Measurements from ENCODE around the gene ZRANB2. TPM values are rescaled to one million over a fixed set of nuclear protein-coding genes. Genes with fewer than 3 reads are reported as not detected.

The ZRANB2 gene
- total and polyA plus RNA-seq, 10 of the 15 experiments (the other 5 are each of a cell fraction or from before 2014, with no cell fraction given), result 68.4 to 189 (median 138) TPM

DNA sequence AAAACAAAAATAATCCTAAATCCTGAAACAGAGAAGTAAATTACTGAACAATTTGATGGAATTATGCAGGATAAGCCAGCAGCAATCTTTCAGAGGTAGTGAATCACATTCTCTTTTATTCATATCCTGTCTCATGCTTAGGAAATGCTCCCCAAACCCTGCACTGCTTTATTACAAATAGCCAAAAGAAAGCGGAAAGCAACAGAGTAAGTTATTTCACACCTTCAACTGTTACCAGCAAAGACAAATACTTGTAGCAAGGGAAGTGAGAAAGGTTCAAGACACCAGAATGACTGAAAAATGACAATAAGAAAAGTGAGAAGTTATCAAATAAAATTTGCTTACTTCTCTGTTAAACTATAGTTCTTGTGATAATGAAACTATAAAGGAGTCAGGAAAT lies 6.2 kb downstream of the ZRANB2 start:
- H4K20me1 ChIP-seq (ENCODE audit: control insufficient read depth, insufficient read depth), result no peaks in the 10 kb centered on the region
- ATAC-seq (peak; percentile 62), DNase-seq (ENCODE audit: low read depth, low spot score) (no peak), FAIRE-seq (no peak)
- H3K36me3 ChIP-seq (ENCODE audit: control insufficient read depth in 2 of 2, insufficient read depth in 2 of 2, low read length in 1 of 2), result peaks cover 4 to 21% of the 10 kb centered on the region in 2 experiments
- TF ChIP-seq, protein P1, sequence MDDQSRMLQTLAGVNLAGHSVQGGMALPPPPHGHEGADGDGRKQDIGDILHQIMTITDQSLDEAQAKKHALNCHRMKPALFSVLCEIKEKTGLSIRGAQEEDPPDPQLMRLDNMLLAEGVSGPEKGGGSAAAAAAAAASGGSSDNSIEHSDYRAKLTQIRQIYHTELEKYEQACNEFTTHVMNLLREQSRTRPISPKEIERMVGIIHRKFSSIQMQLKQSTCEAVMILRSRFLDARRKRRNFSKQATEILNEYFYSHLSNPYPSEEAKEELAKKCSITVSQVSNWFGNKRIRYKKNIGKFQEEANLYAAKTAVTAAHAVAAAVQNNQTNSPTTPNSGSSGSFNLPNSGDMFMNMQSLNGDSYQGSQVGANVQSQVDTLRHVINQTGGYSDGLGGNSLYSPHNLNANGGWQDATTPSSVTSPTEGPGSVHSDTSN (IDR thresholded peaks at IDR 0.05; ENCODE audit: insufficient replicate concordance, low read depth, low read length), result no peak
- no peak for TF ChIP-seq HDGF (IDR thresholded peaks at IDR 0.05)
- TF ChIP-seq HCFC1 (IDR thresholded peaks at IDR 0.05; ENCODE audit: low read length), result no peak
- TF ChIP-seq SPI1 (IDR thresholded peaks at IDR 0.05; ENCODE audit: borderline replicate concordance, insufficient read depth, low read depth, low read length), result peak; percentile 33; the same call in 1 of the 2 replicates
- WGBS (ENCODE audit: insufficient coverage, insufficient replicate concordance, low lambda C conversion rate, missing lambda C conversion rate), result 100% methylated on average over 1 of the region's 1 CpG
- no TSS peak for BruUV-seq (replicated peaks)
- peaks cover 40% of the 10 kb centered on the region for H3K79me2 ChIP-seq (ENCODE audit: control insufficient read depth, insufficient read depth, low read length)
- H3K9ac ChIP-seq (ENCODE audit: control insufficient read depth, insufficient read depth, low read length), result no peak overlapping the region
- H3K27me3 ChIP-seq (replicated peaks in 1 of 2; ENCODE audit: control insufficient read depth in 2 of 2, insufficient read depth in 2 of 2, low read length in 1 of 2), result no peaks in the 10 kb centered on the region
- ChIA-PET CTCF (interaction anchor here (1.6 kb wide), 1 partner anchor 25 kb away, joined by 6 read pairs; no protein-coding TSS in a partner anchor), RAD21 (ENCODE audit: unreplicated experiment) (no interaction called here), POLR2A (no interaction called here), SMC1A (ENCODE audit: uncharacterized antibody, unreplicated experiment) (interaction anchor here (1.9 to 2.1 kb wide), 2 partner anchors 10 to 11 kb away, joined by 4 to 11 read pairs; no protein-coding TSS in a partner anchor)
- in situ Hi-C loops (cut with MboI) (loop anchor here (10.0 to 25.0 kb wide), 2 partner anchors 840 to 963 kb away; no protein-coding TSS in a partner anchor), intact Hi-C loops (cut with micrococcal nuclease; ENCODE audit: unreplicated experiment) (no loop called here)
- H3K9me3 ChIP-seq (replicated peaks; ENCODE audit: control insufficient read depth, insufficient read depth, low read length), result no peaks in the 10 kb centered on the region
- no peaks in the 10 kb centered on the region for H3K4me1 ChIP-seq (ENCODE audit: control insufficient read depth, insufficient read depth, low read length)
- H3K27ac ChIP-seq (ENCODE audit: control insufficient read depth, insufficient read depth), result no peak overlapping the region
- H2AFZ ChIP-seq (ENCODE audit: control insufficient read depth, low read depth, low read length), result no peak overlapping the region
- H3K4me3 ChIP-seq, result no peak overlapping the region
- H3K4me2 ChIP-seq (ENCODE audit: control insufficient read depth, insufficient read depth), result no peak overlapping the region

DNA sequence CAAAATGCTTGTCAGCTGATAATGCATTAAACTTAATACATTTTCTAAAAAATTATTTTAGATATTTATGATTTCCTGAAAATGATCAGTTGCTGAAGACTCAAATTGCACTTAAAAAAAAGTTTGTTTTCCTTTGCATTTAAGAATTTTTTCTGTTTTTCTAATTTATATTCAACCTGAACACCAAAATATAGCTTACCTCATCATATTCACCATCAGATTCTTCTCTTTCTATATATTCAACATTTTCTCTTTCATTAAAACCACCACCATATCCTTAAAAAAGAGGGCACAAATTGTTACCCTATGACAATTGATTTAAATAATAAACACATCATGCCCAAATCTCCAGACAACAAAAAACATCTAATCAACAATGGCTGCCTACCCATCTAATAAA lies 8.6 kb downstream of the ZRANB2 start:
- SMC1A ChIA-PET (ENCODE audit: uncharacterized antibody, unreplicated experiment), result no interaction called here
- TF ChIP-seq ZBED1 (IDR thresholded peaks at IDR 0.05; ENCODE audit: borderline replicate concordance), result no peak
- TF ChIP-seq FOS (IDR thresholded peaks at IDR 0.05; ENCODE audit: borderline replicate concordance, extremely low read depth, insufficient read length), result no peak
- RAD21 ChIA-PET (ENCODE audit: unreplicated experiment), result no interaction called here
- peaks cover 16% of the 10 kb centered on the region for H3K79me2 ChIP-seq (ENCODE audit: control insufficient read depth, insufficient read depth, low read length)
- peaks cover 7% of the 10 kb centered on the region; the same call in 1 of the 2 replicates for H3K4me1 ChIP-seq (ENCODE audit: control insufficient read depth, insufficient read depth, low read length)
- H3K27me3 ChIP-seq (replicated peaks in 1 of 2; ENCODE audit: control insufficient read depth in 2 of 2, insufficient read depth in 2 of 2, low read length in 1 of 2), result no peaks in the 10 kb centered on the region
- CTCF ChIA-PET, result no interaction called here
- FAIRE-seq (no peak), ATAC-seq (no peak), DNase-seq (ENCODE audit: low read depth, low spot score) (no peak)
- H2AFZ ChIP-seq (ENCODE audit: control insufficient read depth, low read depth, low read length), result no peak overlapping the region
- no peak overlapping the region for H3K27ac ChIP-seq (ENCODE audit: control insufficient read depth, insufficient read depth)
- intact Hi-C loops (cut with micrococcal nuclease; ENCODE audit: unreplicated experiment) (no loop called here), in situ Hi-C loops (cut with MboI) (loop anchor here (10.0 kb wide), 1 partner anchor 837 kb away; no protein-coding TSS in a partner anchor)
- peaks cover 4 to 29% of the 10 kb centered on the region in 2 experiments for H3K36me3 ChIP-seq (ENCODE audit: control insufficient read depth in 2 of 2, insufficient read depth in 2 of 2, low read length in 1 of 2)
- H3K4me2 ChIP-seq (ENCODE audit: control insufficient read depth, insufficient read depth), result no peak overlapping the region
- POLR2A ChIA-PET, result no interaction called here
- no TSS peak for BruUV-seq (replicated peaks)
- H3K9ac ChIP-seq (ENCODE audit: control insufficient read depth, insufficient read depth, low read length), result no peak overlapping the region
- no peaks in the 10 kb centered on the region for H4K20me1 ChIP-seq (ENCODE audit: control insufficient read depth, insufficient read depth)
- no peak overlapping the region for H3K4me3 ChIP-seq
- no peaks in the 10 kb centered on the region for H3K9me3 ChIP-seq (replicated peaks; ENCODE audit: control insufficient read depth, insufficient read depth, low read length)

Measured in GM12878 (cell line).